Chondrocyte (in vitro differentiated cells): Measurements from ENCODE around the gene PALLD. TPM values are rescaled to one million over a fixed set of nuclear protein-coding genes. Genes with fewer than 3 reads are reported as not detected.

Source experiments
- DNase-seq: peaks from one replicate; pipeline ENCODE4 v3.0.0; 2021; ENCODE audit warnings: mixed read lengths, low spot score
- H3K27ac Mint-ChIP-seq: one replicate; pipeline ENCODE4 v1.8.0; 2021; ENCODE audit warnings: mild to moderate bottlenecking, moderate library complexity, mixed read lengths; ENCODE audit not compliant: unreplicated experiment
- H3K27me3 Mint-ChIP-seq: 2 replicates; pipeline ENCODE4 v1.8.0; 2021; ENCODE audit warnings: low read depth, mixed read lengths
- H3K36me3 Mint-ChIP-seq: 2 replicates; pipeline ENCODE4 v1.8.0; 2021; ENCODE audit warnings: low read depth, mixed read lengths
- H3K4me1 Mint-ChIP-seq: 2 replicates; pipeline ENCODE4 v1.8.0; 2021; ENCODE audit warnings: low read depth, mild to moderate bottlenecking, mixed read lengths
- H3K4me3 Mint-ChIP-seq: one replicate; pipeline ENCODE4 v1.8.0; 2021; ENCODE audit warnings: mild to moderate bottlenecking, moderate library complexity, mixed read lengths; ENCODE audit not compliant: unreplicated experiment
- H3K9me3 Mint-ChIP-seq: 2 replicates; pipeline ENCODE4 v1.8.0; 2021; ENCODE audit warnings: low read depth, mixed read lengths
- CTCF ChIP-seq: fragments of 200-600 bp; sonication (generic); IDR thresholded peaks from 2 replicates; pipeline ENCODE4 v1.5.0; 2021; ENCODE audit warnings: antibody characterized with exemption, mild to moderate bottlenecking, moderate library complexity
- total RNA-seq: library from RNA; stranded (reverse); gene quantifications from 3 replicates; pipeline ENCODE4 v1.2.1, GENCODE V29; 2021

The PALLD gene
- total RNA-seq, 1 donor from 2014 or later: 900 TPM

GRCh38 chr4:168655182-168655581, 158.3 kb downstream of the PALLD start:
- peaks cover 99% of the 10 kb centered on the region for H3K4me1 Mint-ChIP-seq
- peaks cover 5% of the 10 kb centered on the region for H3K36me3 Mint-ChIP-seq
- no peak for TF ChIP-seq CTCF
- no peak overlapping the region for H3K4me3 Mint-ChIP-seq
- H3K9me3 Mint-ChIP-seq: no peaks in the 10 kb centered on the region
- H3K27ac Mint-ChIP-seq: peak overlapping the region; percentile 92
- H3K27me3 Mint-ChIP-seq: no peaks in the 10 kb centered on the region
- DNase-seq: no peak

- no peaks in the 10 kb centered on the region for H3K27me3 Mint-ChIP-seq
- TF ChIP-seq CTCF: no peak
- H3K36me3 Mint-ChIP-seq: peaks cover 5% of the 10 kb centered on the region
- H3K4me3 Mint-ChIP-seq: no peak overlapping the region
- no peak for DNase-seq
- H3K27ac Mint-ChIP-seq: peak overlapping the region; percentile 92
- no peaks in the 10 kb centered on the region for H3K9me3 Mint-ChIP-seq
- H3K4me1 Mint-ChIP-seq: peaks cover 99% of the 10 kb centered on the region
Measured at GRCh38 chr4:168656055-168656660, 159.3 kb downstream of the PALLD start.

GRCh38 chr4:168656946-168657473, 160.2 kb downstream of the PALLD start:
- Mint-ChIP-seq H3K4me1 (peaks cover 99% of the 10 kb centered on the region), H3K27ac (peak overlapping the region; percentile 92), H3K27me3 (no peaks in the 10 kb centered on the region), H3K36me3 (peaks cover 3% of the 10 kb centered on the region), H3K9me3 (no peaks in the 10 kb centered on the region), H3K4me3 (no peak overlapping the region)
- TF ChIP-seq CTCF: no peak
- no peak for DNase-seq

- no peak for TF ChIP-seq CTCF
- no peaks in the 10 kb centered on the region for H3K27me3 Mint-ChIP-seq
- peaks cover under 1% of the 10 kb centered on the region for H3K36me3 Mint-ChIP-seq
- peak overlapping the region; percentile 92 for H3K27ac Mint-ChIP-seq
- no peaks in the 10 kb centered on the region for H3K9me3 Mint-ChIP-seq
- H3K4me3 Mint-ChIP-seq: no peak overlapping the region
- no peak for DNase-seq
- peaks cover 100% of the 10 kb centered on the region for H3K4me1 Mint-ChIP-seq
Measured at GRCh38 chr4:168658751-168659150, 161.9 kb downstream of the PALLD start.

- DNase-seq: no peak
- Mint-ChIP-seq H3K36me3 (peaks cover 1% of the 10 kb centered on the region), H3K27me3 (no peaks in the 10 kb centered on the region), H3K27ac (peak overlapping the region; percentile 92), H3K4me1 (peaks cover 100% of the 10 kb centered on the region), H3K9me3 (no peaks in the 10 kb centered on the region), H3K4me3 (no peak overlapping the region)
- no peak for TF ChIP-seq CTCF
Measured at GRCh38 chr4:168659741-168660465, 163.1 kb downstream of the PALLD start.
